ENCODE measurements around the gene PMEL. TPM values are rescaled to one million over a fixed set of nuclear protein-coding genes. Genes with fewer than 3 reads are reported as not detected.

The PMEL gene
- total and polyA plus RNA-seq, 9 of the 15 experiments (the other 6 are each of a cell fraction or from before 2014, with no cell fraction given) = 0.36 to 2.0 (median 0.98) TPM

DNA sequence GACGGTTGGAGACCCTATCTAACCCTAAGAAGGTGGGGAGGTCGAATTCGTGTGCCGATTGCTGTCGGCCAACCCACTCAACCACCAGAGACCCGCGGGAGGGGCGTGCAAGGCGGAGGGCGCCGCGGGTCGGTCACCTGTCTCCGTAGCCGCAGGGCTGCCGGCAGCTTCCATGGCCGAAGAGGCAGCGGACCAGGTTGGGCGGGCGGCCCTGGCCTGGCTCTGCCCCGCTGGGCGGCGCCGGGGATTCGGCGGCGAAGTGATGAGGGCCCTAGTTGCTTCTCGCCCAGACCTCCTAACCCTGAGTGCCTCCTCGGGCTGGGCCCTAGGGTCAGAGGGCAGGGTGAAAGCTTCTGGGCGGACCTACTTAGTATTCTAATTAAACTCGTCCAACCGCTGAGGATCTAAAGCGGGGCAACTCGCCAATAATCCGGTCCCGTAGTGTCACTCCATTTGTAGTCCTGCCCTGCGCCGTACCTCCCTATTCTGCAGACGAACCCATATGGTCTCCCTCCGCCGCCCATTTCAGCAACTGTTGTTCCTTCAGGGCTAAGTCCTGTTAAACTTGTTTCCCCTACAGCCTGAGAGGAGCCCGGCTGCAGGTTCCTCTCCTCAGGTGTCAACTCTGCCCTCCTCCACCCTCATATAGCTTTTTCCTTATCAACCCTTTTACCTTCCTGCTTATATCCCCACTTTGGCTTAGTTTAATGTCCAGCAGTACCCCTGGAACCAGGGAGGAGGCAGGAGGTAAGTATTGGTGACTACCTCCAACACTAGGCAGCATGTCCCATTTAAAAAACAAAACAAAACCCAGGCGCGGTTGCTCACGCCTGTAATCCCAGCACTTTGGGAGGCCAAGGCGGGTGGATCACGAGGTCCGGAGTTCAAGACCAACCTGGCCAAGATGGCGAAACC is 38.0 kb downstream of the PMEL start, which contains the start of gene PYM1 (continued):
- no peak for TF ChIP-seq TFAM (CRISPR knock-in tag; conservative IDR thresholded peaks at IDR 0.05)
- TF ChIP-seq SUPT5H (IDR thresholded peaks at IDR 0.05) = peak; percentile 82
- TF ChIP-seq RFX7 (CRISPR knock-in tag; IDR thresholded peaks at IDR 0.05) = no peak
- TF ChIP-seq, protein P1, sequence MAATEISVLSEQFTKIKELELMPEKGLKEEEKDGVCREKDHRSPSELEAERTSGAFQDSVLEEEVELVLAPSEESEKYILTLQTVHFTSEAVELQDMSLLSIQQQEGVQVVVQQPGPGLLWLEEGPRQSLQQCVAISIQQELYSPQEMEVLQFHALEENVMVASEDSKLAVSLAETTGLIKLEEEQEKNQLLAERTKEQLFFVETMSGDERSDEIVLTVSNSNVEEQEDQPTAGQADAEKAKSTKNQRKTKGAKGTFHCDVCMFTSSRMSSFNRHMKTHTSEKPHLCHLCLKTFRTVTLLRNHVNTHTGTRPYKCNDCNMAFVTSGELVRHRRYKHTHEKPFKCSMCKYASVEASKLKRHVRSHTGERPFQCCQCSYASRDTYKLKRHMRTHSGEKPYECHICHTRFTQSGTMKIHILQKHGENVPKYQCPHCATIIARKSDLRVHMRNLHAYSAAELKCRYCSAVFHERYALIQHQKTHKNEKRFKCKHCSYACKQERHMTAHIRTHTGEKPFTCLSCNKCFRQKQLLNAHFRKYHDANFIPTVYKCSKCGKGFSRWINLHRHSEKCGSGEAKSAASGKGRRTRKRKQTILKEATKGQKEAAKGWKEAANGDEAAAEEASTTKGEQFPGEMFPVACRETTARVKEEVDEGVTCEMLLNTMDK (IDR thresholded peaks at IDR 0.05; ENCODE audit: borderline replicate concordance, insufficient read depth, low read depth, low read length, poor library complexity, severe bottlenecking) = peak; percentile 14
- no peak for TF ChIP-seq NFE2L1 (tag; IDR thresholded peaks at IDR 0.05; ENCODE audit: borderline replicate concordance, low read depth)
- TF ChIP-seq MAFF (IDR thresholded peaks at IDR 0.05; ENCODE audit: low read length) = no peak
- no peak for TF ChIP-seq ATF4 (CRISPR knock-in tag; IDR thresholded peaks at IDR 0.05)
- TF ChIP-seq ZNF280A (IDR thresholded peaks at IDR 0.05; ENCODE audit: low read depth, partially characterized antibody) = no peak
- TF ChIP-seq, protein P2, sequence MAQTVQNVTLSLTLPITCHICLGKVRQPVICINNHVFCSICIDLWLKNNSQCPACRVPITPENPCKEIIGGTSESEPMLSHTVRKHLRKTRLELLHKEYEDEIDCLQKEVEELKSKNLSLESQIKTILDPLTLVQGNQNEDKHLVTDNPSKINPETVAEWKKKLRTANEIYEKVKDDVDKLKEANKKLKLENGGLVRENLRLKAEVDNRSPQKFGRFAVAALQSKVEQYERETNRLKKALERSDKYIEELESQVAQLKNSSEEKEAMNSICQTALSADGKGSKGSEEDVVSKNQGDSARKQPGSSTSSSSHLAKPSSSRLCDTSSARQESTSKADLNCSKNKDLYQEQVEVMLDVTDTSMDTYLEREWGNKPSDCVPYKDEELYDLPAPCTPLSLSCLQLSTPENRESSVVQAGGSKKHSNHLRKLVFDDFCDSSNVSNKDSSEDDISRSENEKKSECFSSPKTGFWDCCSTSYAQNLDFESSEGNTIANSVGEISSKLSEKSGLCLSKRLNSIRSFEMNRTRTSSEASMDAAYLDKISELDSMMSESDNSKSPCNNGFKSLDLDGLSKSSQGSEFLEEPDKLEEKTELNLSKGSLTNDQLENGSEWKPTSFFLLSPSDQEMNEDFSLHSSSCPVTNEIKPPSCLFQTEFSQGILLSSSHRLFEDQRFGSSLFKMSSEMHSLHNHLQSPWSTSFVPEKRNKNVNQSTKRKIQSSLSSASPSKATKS (CRISPR knock-in tag; IDR thresholded peaks at IDR 0.05) = no peak
- no peak for TF ChIP-seq ZNF785 (CRISPR knock-in tag; IDR thresholded peaks at IDR 0.05)
- no peak for TF ChIP-seq ILF3 (IDR thresholded peaks at IDR 0.05; ENCODE audit: borderline replicate concordance)
- no peak for TF ChIP-seq HNRNPK (IDR thresholded peaks at IDR 0.05; ENCODE audit: low read depth, low read length, poor library complexity, severe bottlenecking)
- no peak for TF ChIP-seq PATZ1 (CRISPR knock-in tag; IDR thresholded peaks at IDR 0.05; ENCODE audit: borderline replicate concordance)
- TF ChIP-seq ILK (tag; IDR thresholded peaks at IDR 0.05; ENCODE audit: borderline replicate concordance, low read depth) = no peak
